MCF 10A (cell line): ENCODE data around the gene ITIH1. TPM values are rescaled to one million over a fixed set of nuclear protein-coding genes. Genes with fewer than 3 reads are reported as not detected.

Experiments
- BruUV-seq: library from RNA; stranded (reverse); fragments of 400-500 nt; replicated peaks from 2 replicates; lab custom pipeline; 2021; lab: Mats Ljungman, UMichigan
- CTCF ChIA-PET: fragments of 300-600 bp; sonication (Branson Sonifier 250); formaldehyde crosslinking; extraction: SDS; loops from one replicate; lab custom pipeline; 2021; ENCODE audit warnings: antibody characterized with exemption, inconsistent platforms; lab: Yijun Ruan, JAX
- POLR2A ChIA-PET: fragments of 300-600, 350-650 bp; sonication (Branson Sonifier 250); formaldehyde crosslinking; extraction: SDS; loops from one replicate; lab custom pipeline; 2020; ENCODE audit warnings: antibody characterized with exemption, inconsistent platforms; lab: Yijun Ruan, JAX
- DNase-seq: peaks from one replicate; pipeline ENCODE4 v3.0.0-alpha.2; 2018; ENCODE audit not compliant: unreplicated experiment
- H3K27ac Mint-ChIP-seq: one replicate; pipeline ENCODE4 v1.8.0; 2022; ENCODE audit warnings: mild to moderate bottlenecking, low read depth, mixed read lengths; ENCODE audit not compliant: unreplicated experiment
- H3K27me3 Mint-ChIP-seq: one replicate; pipeline ENCODE4 v1.8.0; 2022; ENCODE audit warnings: mixed read lengths; ENCODE audit not compliant: insufficient read depth, unreplicated experiment
- H3K36me3 Mint-ChIP-seq: one replicate; pipeline ENCODE4 v1.8.0; 2022; ENCODE audit warnings: mild to moderate bottlenecking, moderate library complexity, mixed read lengths; ENCODE audit not compliant: insufficient read depth, unreplicated experiment
- H3K4me1 Mint-ChIP-seq: one replicate; pipeline ENCODE4 v1.8.0; 2022; ENCODE audit warnings: mixed read lengths; ENCODE audit not compliant: insufficient read depth, unreplicated experiment
- H3K4me3 Mint-ChIP-seq: one replicate; pipeline ENCODE4 v1.8.0; 2022; ENCODE audit warnings: mild to moderate bottlenecking, moderate library complexity, mixed read lengths; ENCODE audit not compliant: unreplicated experiment
- H3K9me3 Mint-ChIP-seq: one replicate; pipeline ENCODE4 v1.8.0; 2022; ENCODE audit warnings: mixed read lengths; ENCODE audit not compliant: unreplicated experiment
- intact Hi-C: fragments of 100-400 bp; cut with micrococcal nuclease; formaldehyde crosslinking; loops from 2 replicates; pipeline ENCODE4 v1.14.1; 2022
- total RNA-seq: library from RNA; stranded (reverse); gene quantifications from 2 replicates; pipeline ENCODE4 v1.2.3, GENCODE V29; 2022
- TF ChIP-seq, protein P1 (sequence below): fragments of 200-600 bp; IDR thresholded peaks from one replicate; pipeline ENCODE4 v1.8.0; 2022; ENCODE audit warnings: antibody characterized with exemption, mild to moderate bottlenecking; ENCODE audit not compliant: unreplicated experiment

The ITIH1 gene
- total RNA-seq, 1 experiment from 2014 or later = not detected

DNA sequence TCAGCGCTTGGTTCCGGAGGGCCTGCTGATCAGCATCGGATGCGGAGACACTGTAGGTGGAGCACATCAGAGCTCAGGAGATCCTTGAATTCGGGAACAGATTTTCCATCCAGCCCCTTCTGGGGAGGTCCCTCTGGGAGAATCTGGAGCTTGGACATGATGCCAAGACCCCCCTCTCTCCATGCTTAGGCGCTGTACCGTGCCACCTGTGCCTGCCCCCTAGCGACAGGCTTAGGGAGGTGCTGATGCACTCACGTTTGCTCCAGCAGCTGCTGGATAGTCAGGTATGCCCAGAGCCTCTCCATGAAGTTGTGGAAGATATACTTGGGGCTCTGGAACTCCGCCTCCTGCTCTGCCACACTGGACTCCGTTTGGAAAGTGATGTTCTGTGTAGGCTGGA lies 43.3 kb downstream of the ITIH1 start:
- intact Hi-C loops = loop anchor here (2.0 kb wide), 1 partner anchor 78 kb away; no protein-coding TSS in a partner anchor
- no TSS peak for BruUV-seq
- DNase-seq = peak; percentile 52
- Mint-ChIP-seq H3K9me3 (no peaks in the 10 kb centered on the region), H3K27me3 (no peaks in the 10 kb centered on the region), H3K4me3 (no peak overlapping the region), H3K36me3 (no peaks in the 10 kb centered on the region), H3K4me1 (no peaks in the 10 kb centered on the region), H3K27ac (no peak overlapping the region)
- TF ChIP-seq, protein P1, sequence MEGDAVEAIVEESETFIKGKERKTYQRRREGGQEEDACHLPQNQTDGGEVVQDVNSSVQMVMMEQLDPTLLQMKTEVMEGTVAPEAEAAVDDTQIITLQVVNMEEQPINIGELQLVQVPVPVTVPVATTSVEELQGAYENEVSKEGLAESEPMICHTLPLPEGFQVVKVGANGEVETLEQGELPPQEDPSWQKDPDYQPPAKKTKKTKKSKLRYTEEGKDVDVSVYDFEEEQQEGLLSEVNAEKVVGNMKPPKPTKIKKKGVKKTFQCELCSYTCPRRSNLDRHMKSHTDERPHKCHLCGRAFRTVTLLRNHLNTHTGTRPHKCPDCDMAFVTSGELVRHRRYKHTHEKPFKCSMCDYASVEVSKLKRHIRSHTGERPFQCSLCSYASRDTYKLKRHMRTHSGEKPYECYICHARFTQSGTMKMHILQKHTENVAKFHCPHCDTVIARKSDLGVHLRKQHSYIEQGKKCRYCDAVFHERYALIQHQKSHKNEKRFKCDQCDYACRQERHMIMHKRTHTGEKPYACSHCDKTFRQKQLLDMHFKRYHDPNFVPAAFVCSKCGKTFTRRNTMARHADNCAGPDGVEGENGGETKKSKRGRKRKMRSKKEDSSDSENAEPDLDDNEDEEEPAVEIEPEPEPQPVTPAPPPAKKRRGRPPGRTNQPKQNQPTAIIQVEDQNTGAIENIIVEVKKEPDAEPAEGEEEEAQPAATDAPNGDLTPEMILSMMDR = peak; percentile 63
- ChIA-PET CTCF (interaction anchor here (0.6 to 1.6 kb wide), 13 partner anchors 9 to 1341 kb away, joined by 3 to 7 read pairs (median 4); partner anchors contain the start of gene ITIH1), POLR2A (no interaction called here)

DNA sequence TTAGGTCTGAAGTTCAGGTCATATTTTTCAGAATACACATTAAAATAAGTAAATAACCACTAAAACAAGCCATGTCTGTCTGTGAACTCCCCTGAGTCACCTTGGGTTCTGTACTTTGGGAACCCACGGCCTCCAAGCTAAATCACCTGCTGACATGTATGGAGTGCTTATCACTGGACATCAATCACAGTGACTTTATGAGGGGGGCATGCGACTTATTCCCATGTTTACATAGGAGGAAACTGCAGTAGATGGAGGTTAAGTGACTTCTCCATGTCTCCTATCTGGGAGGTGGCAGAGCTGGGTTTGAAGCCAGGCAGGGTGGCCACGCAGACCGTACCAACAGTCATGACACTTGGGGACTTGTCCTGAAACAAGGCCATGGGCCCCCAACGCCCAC lies 45.0 kb downstream of the ITIH1 start:
- BruUV-seq = no TSS peak
- ChIA-PET POLR2A (interaction anchor here (1.0 kb wide), 1 partner anchor 11 kb away, joined by 4 read pairs; no protein-coding TSS in a partner anchor), CTCF (interaction anchor here (0.5 to 1.5 kb wide), 5 partner anchors 11 to 812 kb away, joined by 3 to 4 read pairs (median 3); no protein-coding TSS in a partner anchor)
- Mint-ChIP-seq H3K4me1 (no peaks in the 10 kb centered on the region), H3K36me3 (no peaks in the 10 kb centered on the region), H3K4me3 (no peak overlapping the region), H3K27ac (no peak overlapping the region), H3K27me3 (no peaks in the 10 kb centered on the region), H3K9me3 (no peaks in the 10 kb centered on the region)
- no peak for DNase-seq
- TF ChIP-seq, protein P1 = no peak
- intact Hi-C loops = no loop called here

DNA sequence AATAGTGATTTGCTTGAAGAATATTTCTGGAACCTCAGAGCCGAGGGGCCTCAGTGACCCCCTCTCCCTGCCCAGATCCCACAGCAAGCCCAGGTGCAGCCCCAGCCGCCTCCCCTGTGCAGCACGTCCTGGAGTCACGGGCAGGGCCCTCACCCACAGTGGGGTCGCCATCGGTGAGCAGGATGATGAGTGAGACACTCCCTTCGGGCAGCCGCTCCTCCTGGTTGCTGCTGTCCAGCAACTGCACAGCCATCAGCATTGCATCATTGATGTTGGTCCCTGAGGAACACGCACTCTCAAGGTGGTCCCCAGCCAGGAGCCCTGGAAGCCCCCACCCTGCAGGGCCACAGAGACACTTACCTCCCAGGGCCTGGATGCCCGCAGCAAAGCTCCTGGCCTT lies 46.6 kb downstream of the ITIH1 start:
- BruUV-seq = no TSS peak
- no peak overlapping the region for H3K27ac Mint-ChIP-seq
- CTCF ChIA-PET = interaction anchor here (0.5 to 0.9 kb wide), 3 partner anchors 24 to 349 kb away, joined by 3 to 4 read pairs (median 4); no protein-coding TSS in a partner anchor
- POLR2A ChIA-PET = no interaction called here
- no peaks in the 10 kb centered on the region for H3K9me3 Mint-ChIP-seq
- H3K4me1 Mint-ChIP-seq = no peaks in the 10 kb centered on the region
- H3K4me3 Mint-ChIP-seq = no peak overlapping the region
- intact Hi-C loops = no loop called here
- H3K27me3 Mint-ChIP-seq = no peaks in the 10 kb centered on the region
- TF ChIP-seq, protein P1 = no peak
- no peak for DNase-seq
- H3K36me3 Mint-ChIP-seq = no peaks in the 10 kb centered on the region

DNA sequence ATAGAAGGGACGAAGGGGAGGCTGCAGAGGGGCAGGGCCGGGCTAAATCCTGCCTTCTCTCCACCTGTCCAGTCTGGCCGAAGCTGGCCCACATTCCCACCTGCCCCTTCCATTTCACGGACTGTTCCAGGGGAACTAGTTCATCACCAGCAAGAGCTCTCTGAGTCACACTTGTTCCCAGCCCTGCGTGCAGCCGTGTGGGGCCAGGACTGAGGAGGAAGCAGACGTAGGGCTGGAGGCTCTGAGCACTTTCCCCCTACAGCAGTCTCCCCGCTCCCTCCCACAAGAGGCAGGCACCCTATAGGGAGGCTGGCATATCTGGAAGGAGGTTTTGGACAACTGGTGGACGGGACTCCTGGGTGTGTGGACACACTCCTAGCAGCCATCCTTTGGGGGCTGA lies 50.0 kb downstream of the ITIH1 start:
- TF ChIP-seq, protein P1 = no peak
- peak; percentile 38 for DNase-seq
- Mint-ChIP-seq H3K27me3 (no peaks in the 10 kb centered on the region), H3K4me1 (peaks cover 6% of the 10 kb centered on the region), H3K9me3 (no peaks in the 10 kb centered on the region), H3K4me3 (no peak overlapping the region), H3K27ac (no peak overlapping the region), H3K36me3 (no peaks in the 10 kb centered on the region)
- intact Hi-C loops = no loop called here
- BruUV-seq = no TSS peak
- CTCF ChIA-PET = interaction anchor here (0.6 to 0.7 kb wide), 3 partner anchors 26 to 375 kb away, joined by 3 to 4 read pairs (median 4); no protein-coding TSS in a partner anchor
- POLR2A ChIA-PET = no interaction called here
